EL (cell line): ENCODE data around the gene CCDC68.
"Not testable (repeated sequence)": the region's sequence is repeated elsewhere in the genome, so short reads cannot be mapped to it uniquely, and the experiment has no call there.

Experiments
- DNase-seq: peaks from one replicate; pipeline ENCODE4 v3.0.0-alpha.2; 2016

The CCDC68 gene

DNA sequence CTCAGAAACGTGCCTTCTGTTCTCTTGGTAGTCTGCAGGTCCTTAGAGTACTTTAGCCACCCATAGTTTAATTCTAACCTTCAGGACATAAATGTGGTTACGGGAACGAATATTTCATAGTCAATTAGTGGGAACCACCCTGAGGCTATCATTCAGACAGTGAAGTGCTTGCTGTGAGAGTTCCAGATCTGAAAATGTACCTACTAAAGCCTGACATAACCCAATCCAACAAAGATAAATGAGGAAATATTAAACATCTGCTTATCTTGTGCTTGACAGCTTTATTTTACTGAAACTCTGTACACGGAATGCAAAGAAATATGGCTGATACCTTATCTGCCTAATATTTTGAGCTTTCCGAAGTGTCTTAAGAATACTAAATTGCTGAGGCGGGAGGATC lies 88.0 kb downstream of the CCDC68 start:
- DNase-seq, result no peak

DNA sequence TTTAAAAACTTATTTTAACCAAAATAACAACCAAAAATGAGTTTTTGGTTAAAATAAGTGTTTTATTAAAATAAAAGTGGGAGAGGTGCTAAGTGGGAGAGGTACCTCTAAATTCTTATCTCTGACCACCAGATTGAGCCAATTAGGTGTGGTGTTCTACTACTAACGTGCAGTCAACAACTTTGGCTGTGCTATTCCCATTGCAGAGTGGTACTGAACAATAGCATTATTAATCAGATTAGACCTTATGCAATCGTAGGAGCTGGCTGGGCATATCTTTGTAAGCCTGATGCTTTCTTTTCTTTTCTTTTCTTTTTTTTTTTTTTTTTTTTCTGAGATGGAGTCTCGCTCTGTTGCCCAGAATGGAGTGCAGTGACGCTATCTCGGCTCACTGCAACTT lies 92.1 kb downstream of the CCDC68 start:
- no peak for DNase-seq

DNA sequence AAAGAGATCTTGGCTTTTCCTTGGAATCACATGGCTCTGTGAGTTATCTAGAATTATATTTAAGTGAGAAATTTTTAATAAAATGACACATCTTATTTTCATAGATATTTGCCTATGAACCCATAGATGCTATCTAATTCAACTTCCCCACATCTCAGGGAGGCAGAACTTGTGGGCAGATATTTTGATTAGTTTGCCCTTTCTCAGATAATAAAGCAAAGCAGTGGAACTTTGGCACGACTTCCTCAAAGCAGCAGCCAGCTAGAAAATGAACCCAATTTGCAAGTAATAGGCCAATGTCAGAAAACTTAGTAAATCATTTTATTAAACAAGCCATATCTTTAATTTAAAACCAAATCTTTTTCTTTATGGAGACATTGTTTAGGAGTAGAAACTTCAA lies 98.3 kb downstream of the CCDC68 start:
- no peak for DNase-seq

DNA sequence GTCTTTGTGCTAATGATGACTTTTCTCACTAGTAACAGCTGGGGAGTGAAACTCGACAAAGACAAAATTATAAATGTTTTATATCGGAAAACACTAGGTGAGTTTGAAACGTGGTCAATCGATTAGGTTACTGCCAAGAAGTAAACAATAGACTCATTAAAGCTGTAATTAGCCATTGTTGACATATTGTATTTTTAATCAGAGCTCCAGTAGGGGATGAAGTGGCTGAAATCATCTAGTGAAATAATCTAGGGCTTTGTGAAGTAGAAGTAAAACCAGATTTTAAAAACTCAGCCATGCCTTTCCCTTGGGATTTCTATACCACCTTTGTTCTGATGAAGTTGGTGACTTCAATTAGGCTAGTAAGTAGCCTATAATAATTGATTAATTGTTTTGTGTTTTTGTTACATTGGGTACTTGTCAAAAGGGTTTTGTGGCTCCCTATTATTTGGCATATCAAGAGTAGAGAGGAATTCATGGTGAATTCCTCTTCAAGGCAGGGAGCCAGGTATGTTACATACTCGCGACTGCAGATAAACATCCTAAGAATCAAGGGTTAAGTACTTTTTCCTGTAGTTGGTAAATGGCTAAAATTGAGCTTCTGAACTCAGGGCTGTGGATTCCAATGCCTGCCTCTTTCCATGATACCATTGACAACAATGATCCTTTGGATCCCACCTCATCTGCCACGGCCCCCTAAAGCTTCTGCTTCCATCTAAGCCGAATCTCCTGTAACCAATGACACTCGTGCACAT lies 99.4 kb downstream of the CCDC68 start:
- no peak for DNase-seq

DNA sequence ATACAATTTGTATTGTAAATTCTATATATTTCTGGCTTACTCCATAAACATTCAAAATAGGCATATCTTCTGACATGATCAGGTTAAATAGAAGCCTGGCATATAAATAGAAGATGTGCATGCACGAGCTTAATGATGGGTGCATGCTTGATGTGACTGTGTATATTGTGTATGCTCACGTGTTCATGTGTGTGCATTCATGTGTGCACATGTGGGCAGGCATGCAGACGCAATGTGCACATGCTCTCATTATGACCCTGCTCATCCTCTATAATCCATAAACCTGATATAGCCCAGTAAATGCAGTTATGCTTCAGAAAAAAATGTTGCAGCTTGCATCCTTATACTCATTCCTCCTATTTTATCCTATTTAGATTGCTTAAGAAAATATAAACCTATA lies 101.8 kb downstream of the CCDC68 start:
- no peak for DNase-seq

DNA sequence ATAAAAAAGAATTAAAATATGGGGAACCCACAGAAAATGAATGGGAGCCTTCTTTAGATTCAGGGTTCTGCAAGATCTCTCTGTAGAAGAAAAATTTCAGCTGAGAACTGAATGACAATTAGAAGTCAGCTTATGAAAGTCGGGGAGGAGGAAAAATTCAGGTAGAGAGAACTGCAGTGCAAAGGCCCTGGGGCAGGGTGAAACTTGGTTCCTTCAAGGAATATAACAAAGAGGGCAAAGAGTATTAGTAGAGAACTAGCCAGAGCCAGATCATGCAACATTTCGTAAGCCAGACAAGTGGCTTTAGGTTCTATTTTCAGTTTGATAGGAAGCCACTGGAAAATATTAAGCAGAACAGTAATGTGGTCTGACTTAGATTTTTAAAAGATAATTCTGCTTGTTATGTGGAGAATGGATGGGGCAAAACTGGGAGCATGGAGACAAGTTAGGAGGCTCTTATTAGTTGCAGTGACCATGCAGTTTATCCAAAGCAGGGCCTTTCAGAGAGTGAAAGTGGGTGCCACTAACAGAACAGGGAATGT lies 103.1 kb downstream of the CCDC68 start:
- DNase-seq, result no peak

DNA sequence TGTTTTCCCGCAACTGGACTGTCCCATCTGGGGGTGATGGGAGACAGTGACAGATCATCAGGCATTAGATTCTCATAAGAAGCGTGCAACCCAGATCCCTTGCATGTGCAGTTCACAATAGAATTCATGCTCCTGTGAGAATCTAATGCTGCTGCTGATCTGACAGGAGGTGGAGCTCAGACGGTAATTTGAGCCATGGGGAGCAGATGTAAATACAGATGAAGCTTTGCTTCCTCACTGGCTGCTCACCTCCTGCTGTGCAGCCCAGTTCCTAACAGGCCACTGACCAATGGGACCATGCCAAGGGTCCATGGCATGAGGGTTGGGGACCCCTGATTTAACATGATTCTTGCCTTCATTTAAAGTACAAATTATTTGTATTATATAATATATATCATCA lies 104.2 kb downstream of the CCDC68 start:
- not testable (repeated sequence) for DNase-seq

DNA sequence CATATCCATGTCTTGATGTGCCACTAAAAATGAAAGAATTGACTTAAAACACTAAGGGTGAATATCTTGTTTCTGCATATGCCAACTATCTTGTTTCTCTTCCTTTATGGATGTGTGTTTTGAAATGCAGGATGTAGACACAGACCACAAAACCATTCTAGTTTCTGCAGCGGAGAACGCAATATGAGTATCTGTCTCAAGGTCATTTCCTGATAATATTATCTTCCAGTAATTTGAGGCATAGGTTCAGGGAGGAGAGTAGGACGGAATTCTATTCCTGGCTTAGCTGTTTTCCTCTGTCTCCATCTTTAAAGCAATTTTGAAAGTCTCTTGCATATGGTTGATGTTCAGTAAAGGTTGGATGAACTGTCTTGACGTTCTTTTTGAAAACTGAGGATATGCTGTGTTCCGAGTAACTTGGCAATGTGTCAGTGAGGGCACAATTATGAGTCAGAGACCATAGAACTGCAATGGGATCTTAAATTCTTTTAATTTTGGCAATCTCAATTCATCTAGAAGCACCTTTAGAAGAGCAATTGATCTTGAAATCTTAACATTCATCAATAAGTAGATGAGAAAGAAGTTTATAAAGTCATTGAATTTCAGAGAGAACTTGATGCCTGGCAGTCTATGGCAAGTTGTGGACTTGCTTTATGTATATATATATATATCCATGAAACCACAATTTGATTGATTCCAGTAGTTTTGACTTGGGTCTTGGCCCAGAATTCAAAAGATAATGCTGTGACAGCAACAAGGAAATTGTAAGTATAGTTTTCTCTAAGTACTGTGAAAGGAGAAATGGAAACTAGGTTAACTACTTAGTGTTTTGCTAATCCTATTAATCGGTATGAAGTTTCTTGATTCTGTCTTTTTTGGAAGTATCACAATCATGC lies 106.2 kb downstream of the CCDC68 start:
- DNase-seq, result no peak
